ENCODE data around the gene COL25A1. TPM values are rescaled to one million over a fixed set of nuclear protein-coding genes. Genes with fewer than 3 reads are reported as not detected.
"Not testable (repeated sequence)": the region's sequence is repeated elsewhere in the genome, so short reads cannot be mapped to it uniquely, and the experiment has no call there.

COL25A1 gene
- polyA plus RNA-seq, 3 donors from 2014 or later, result not detected

DNA sequence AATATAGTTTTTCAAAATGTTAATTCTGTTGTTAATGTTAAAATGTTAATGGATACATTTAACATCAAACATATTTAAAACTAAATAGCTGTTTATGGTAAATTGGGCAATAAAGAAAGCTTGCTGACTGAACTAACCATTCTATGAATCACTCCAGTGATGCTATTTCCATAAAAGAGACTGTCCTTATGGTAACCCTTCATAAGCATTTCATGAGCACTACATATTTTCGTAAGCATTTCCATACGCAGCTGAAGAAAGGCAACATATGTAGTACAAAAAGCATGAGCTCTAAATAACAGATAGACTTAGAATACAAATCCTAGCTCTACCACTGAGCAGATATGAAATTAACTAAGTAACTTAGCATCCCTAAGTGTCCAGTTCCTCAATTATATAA lies 188.9 kb downstream of the COL25A1 start:
- peaks cover 0 to 3% (median 0%) of the 10 kb centered on the region in 6 donors for H3K9me3 Mint-ChIP-seq
- no peak for DNase-seq
- H3K27ac Mint-ChIP-seq, result no peak overlapping the region
- peaks cover 0 to 3% (median 0%) of the 10 kb centered on the region in 3 donors for H3K27me3 Mint-ChIP-seq (ENCODE audit: low read depth in 3 of 3)
- H3K36me3 Mint-ChIP-seq, result no peaks in the 10 kb centered on the region
- H3K4me3 Mint-ChIP-seq, result no peak overlapping the region
- no peaks in the 10 kb centered on the region for H3K4me1 Mint-ChIP-seq

GRCh38 chr4:109111031-109111430 lies 191.4 kb downstream of the COL25A1 start:
- H3K4me3 Mint-ChIP-seq, result no peak overlapping the region

GRCh38 chr4:109108215-109108614 lies 194.2 kb downstream of the COL25A1 start:
- H3K4me1 Mint-ChIP-seq; H3K27me3 Mint-ChIP-seq (ENCODE audit: low read depth in 3 of 3); H3K36me3 Mint-ChIP-seq; H3K4me3 Mint-ChIP-seq; DNase-seq; H3K27ac Mint-ChIP-seq; H3K9me3 Mint-ChIP-seq: not testable (repeated sequence)

More at GRCh38 chr4:109111031-109111430, 191.4 kb downstream of the COL25A1 start:
- no peak overlapping the region for H3K27ac Mint-ChIP-seq
- no peak for DNase-seq
- peaks cover 0 to 3% (median 0%) of the 10 kb centered on the region in 3 donors for H3K27me3 Mint-ChIP-seq (ENCODE audit: low read depth in 3 of 3)
- peaks cover 0 to 3% (median 0%) of the 10 kb centered on the region in 6 donors for H3K9me3 Mint-ChIP-seq
- no peaks in the 10 kb centered on the region for H3K36me3 Mint-ChIP-seq
- no peaks in the 10 kb centered on the region for H3K4me1 Mint-ChIP-seq

DNA sequence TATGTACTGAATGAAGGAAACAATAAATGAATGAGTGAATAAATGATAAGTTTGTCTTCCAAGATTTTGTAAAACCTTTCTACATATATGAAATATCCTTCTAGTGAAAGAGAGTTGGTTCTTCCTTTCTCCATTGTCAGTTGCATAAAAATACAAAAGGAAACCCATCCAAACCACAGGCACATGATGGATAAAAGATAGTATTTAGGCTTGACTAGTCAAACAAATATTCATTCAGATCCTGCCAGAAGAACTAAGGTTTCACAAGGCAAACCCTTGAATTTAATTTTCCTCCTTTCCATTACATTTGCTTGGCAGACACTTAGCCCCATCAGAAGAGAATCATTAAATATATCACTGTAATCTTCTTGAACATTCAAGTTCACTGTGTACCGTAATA lies 208.4 kb downstream of the COL25A1 start:
- H3K36me3 Mint-ChIP-seq, result no peaks in the 10 kb centered on the region
- no peak overlapping the region for H3K27ac Mint-ChIP-seq
- H3K9me3 Mint-ChIP-seq, result peaks cover 0 to 2% (median 0%) of the 10 kb centered on the region in 6 donors
- no peak overlapping the region for H3K4me3 Mint-ChIP-seq
- no peak for DNase-seq
- no peaks in the 10 kb centered on the region for H3K4me1 Mint-ChIP-seq
- peaks cover 0 to 3% (median 0%) of the 10 kb centered on the region in 3 donors for H3K27me3 Mint-ChIP-seq (ENCODE audit: low read depth in 3 of 3)

GRCh38 chr4:109091727-109092409 lies 210.6 kb downstream of the COL25A1 start:
- Mint-ChIP-seq H3K4me3 (no peak overlapping the region), H3K4me1 (no peaks in the 10 kb centered on the region), H3K9me3 (peaks cover 0 to 2% (median 0%) of the 10 kb centered on the region in 6 donors), H3K27ac (no peak overlapping the region), H3K36me3 (no peaks in the 10 kb centered on the region), H3K27me3 (ENCODE audit: low read depth in 3 of 3) (peaks cover 0 to 8% (median 0%) of the 10 kb centered on the region in 3 donors)
- DNase-seq, result no peak

- Mint-ChIP-seq H3K9me3 (peaks cover 0 to 3% (median 0%) of the 10 kb centered on the region in 6 donors), H3K36me3 (no peaks in the 10 kb centered on the region), H3K4me3 (no peak overlapping the region), H3K27ac (no peak overlapping the region), H3K27me3 (ENCODE audit: low read depth in 3 of 3) (peaks cover 0 to 5% (median 2%) of the 10 kb centered on the region in 3 donors), H3K4me1 (no peaks in the 10 kb centered on the region)
- no peak for DNase-seq
Measured at GRCh38 chr4:109083911-109084310, 218.5 kb downstream of the COL25A1 start.

DNA sequence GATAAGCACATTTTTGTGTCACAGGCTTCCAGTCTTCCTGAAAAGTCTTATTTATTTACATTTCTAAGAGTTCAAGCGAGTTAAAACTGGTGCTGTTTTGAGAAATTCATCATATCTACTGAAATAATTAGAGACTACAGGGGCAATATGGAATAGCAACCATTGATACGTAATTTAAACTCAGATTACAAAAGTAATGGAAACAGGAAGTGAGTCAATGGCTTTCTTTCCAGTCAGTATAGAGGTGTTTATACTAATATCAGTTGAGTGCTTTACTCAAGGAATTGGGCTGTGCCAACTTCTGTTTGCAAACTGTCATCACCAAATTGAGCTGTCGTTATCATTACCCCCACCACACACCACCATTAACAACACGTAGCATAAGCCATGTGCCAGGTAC lies 222.7 kb downstream of the COL25A1 start:
- Mint-ChIP-seq H3K27me3 (ENCODE audit: low read depth in 3 of 3) (peaks cover 0 to 2% (median 0%) of the 10 kb centered on the region in 3 donors), H3K4me1 (no peaks in the 10 kb centered on the region), H3K27ac (no peak overlapping the region), H3K9me3 (peaks cover 0 to 2% (median 0%) of the 10 kb centered on the region in 6 donors), H3K36me3 (no peaks in the 10 kb centered on the region), H3K4me3 (no peak overlapping the region)
- DNase-seq, result no peak

- DNase-seq, result no peak
- Mint-ChIP-seq H3K27me3 (ENCODE audit: low read depth in 3 of 3) (peaks cover 0 to under 1% (median 0%) of the 10 kb centered on the region in 3 donors), H3K9me3 (peaks cover 0 to 2% (median 0%) of the 10 kb centered on the region in 6 donors), H3K4me1 (no peaks in the 10 kb centered on the region), H3K27ac (no peak overlapping the region), H3K4me3 (no peak overlapping the region), H3K36me3 (no peaks in the 10 kb centered on the region)
Measured at GRCh38 chr4:109079201-109079600, 223.3 kb downstream of the COL25A1 start.

GRCh38 chr4:109078724-109079123 lies 223.7 kb downstream of the COL25A1 start:
- Mint-ChIP-seq H3K27me3 (ENCODE audit: low read depth in 3 of 3) (no peaks in the 10 kb centered on the region), H3K4me1 (no peaks in the 10 kb centered on the region), H3K36me3 (no peaks in the 10 kb centered on the region), H3K27ac (no peak overlapping the region), H3K4me3 (no peak overlapping the region), H3K9me3 (peaks cover 0 to 2% (median 0%) of the 10 kb centered on the region in 6 donors)
- no peak for DNase-seq

GRCh38 chr4:109077505-109077904 lies 225.0 kb downstream of the COL25A1 start:
- Mint-ChIP-seq H3K9me3 (peaks cover 0 to 2% (median 0%) of the 10 kb centered on the region in 6 donors), H3K36me3 (no peaks in the 10 kb centered on the region), H3K27ac (no peak overlapping the region), H3K4me1 (no peaks in the 10 kb centered on the region), H3K27me3 (ENCODE audit: low read depth in 3 of 3) (peaks cover 0 to under 1% (median 0%) of the 10 kb centered on the region in 3 donors), H3K4me3 (no peak overlapping the region)
- DNase-seq, result no peak

- not testable (repeated sequence) for H3K4me3 Mint-ChIP-seq; H3K4me1 Mint-ChIP-seq; H3K27me3 Mint-ChIP-seq (ENCODE audit: low read depth in 3 of 3)
Measured at GRCh38 chr4:109076709-109077108, 225.7 kb downstream of the COL25A1 start.

DNA sequence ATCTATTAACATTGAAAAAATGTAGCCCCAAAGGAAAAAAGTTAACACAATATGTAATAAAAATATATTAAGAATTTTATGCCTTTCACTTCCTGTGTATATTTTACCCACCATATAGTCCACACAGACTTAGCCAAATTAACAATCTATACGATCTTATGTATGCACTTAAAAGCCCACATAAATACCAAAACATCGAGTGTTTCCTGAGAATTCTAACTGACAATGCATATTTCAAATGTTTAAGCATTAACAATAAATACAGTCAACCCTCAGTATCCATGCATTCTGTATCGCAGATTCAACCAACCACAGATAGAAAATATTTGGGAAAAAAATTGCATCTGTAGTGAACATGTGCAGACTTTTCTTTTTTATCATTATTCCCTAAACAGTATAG lies 226.8 kb downstream of the COL25A1 start:
- Mint-ChIP-seq H3K4me1 (no peaks in the 10 kb centered on the region), H3K27ac (no peak overlapping the region), H3K36me3 (no peaks in the 10 kb centered on the region), H3K27me3 (ENCODE audit: low read depth in 3 of 3) (peaks cover 0 to 2% (median 0%) of the 10 kb centered on the region in 3 donors), H3K4me3 (no peak overlapping the region), H3K9me3 (no peaks in the 10 kb centered on the region)
- no peak for DNase-seq

More at GRCh38 chr4:109076709-109077108, 225.7 kb downstream of the COL25A1 start:
- not testable (repeated sequence) for H3K9me3 Mint-ChIP-seq, H3K27ac Mint-ChIP-seq, H3K36me3 Mint-ChIP-seq, DNase-seq

DNA sequence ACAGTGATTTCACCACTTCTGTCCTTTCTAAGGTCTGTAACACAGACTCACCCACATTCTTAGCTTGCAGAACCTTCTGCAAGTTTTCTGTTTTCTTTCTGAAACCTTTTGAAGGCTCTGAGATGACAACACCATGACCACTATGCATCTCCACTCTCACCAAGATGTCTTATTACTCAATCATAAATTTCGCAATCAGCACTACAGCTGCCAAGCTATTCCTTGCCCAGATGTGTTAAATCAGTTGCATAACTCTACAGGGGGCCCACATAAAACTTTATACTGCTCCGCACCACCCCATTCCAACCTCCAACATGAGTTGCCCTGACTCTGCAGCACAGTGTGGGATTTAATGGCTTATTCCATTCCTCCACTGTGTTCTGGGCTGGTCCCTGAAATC lies 229.9 kb downstream of the COL25A1 start:
- Mint-ChIP-seq H3K4me3 (no peak overlapping the region), H3K27ac (no peak overlapping the region), H3K27me3 (ENCODE audit: low read depth in 3 of 3) (peaks cover 0 to 3% (median 0%) of the 10 kb centered on the region in 3 donors), H3K36me3 (no peaks in the 10 kb centered on the region), H3K9me3 (peaks cover 0 to 4% (median 0%) of the 10 kb centered on the region in 6 donors), H3K4me1 (no peaks in the 10 kb centered on the region)
- no peak for DNase-seq

DNA sequence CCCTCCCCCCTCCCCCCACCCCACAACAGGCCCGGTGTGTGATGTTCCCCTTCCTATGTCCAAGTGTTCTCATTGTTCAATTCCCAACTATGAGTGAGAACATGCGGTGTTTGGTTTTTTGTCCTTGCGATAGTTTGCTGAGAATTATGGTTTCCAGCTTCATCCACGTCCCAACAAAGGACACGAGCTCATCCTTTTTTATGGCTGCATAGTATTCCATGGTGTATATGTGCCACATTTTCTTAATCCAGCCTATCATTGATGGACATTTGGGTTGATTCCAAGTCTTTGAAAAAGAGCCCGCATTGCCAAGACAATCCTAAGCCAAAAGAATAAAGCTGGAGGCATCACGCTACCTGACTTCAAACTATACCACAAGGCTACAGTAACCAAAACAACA lies 231.8 kb downstream of the COL25A1 start:
- H3K9me3 Mint-ChIP-seq; H3K4me1 Mint-ChIP-seq; H3K27ac Mint-ChIP-seq; H3K4me3 Mint-ChIP-seq; H3K36me3 Mint-ChIP-seq; H3K27me3 Mint-ChIP-seq (ENCODE audit: low read depth in 3 of 3); DNase-seq: not testable (repeated sequence)
